Neural cell (in vitro differentiated cells): Measurements from ENCODE around the gene UBE2F. TPM values are rescaled to one million over a fixed set of nuclear protein-coding genes. Genes with fewer than 3 reads are reported as not detected.
"Not testable (repeated sequence)": the region's sequence is repeated elsewhere in the genome, so short reads cannot be mapped to it uniquely, and the experiment has no call there.

Experiments used
- H2AFZ ChIP-seq: fragments of 200-600, 300-800 bp; sonication (generic), shearing (Covaris generic); 2 replicates; pipeline ENCODE4 v1.6.0; 2014; ENCODE audit warnings: low read depth, mild to moderate bottlenecking, antibody characterized with exemption, low read length, moderate library complexity
- H3F3A ChIP-seq: fragments of 200-600 bp; shearing (Covaris generic); 2 replicates; pipeline ENCODE4 v1.6.1; 2016; ENCODE audit warnings: mild to moderate bottlenecking, moderate library complexity, mixed read lengths, antibody characterized with exemption, low read length; ENCODE audit not compliant: insufficient read depth, poor library complexity, severe bottlenecking
- H3K27ac ChIP-seq: fragments of 200-600, 300-800 bp; sonication (generic), shearing (Covaris generic); 2 replicates; pipeline ENCODE4 v1.5.1; 2014; ENCODE audit warnings: mild to moderate bottlenecking, low read length, moderate library complexity
- H3K27me3 ChIP-seq: fragments of 300-800, 200-600 bp; sonication (generic), shearing (Covaris generic); 2 replicates; pipeline ENCODE4 v1.6.0; 2014; ENCODE audit warnings: mild to moderate bottlenecking, low read depth, low read length, moderate library complexity; ENCODE audit not compliant: insufficient read depth
- H3K36me3 ChIP-seq: fragments of 300-800, 200-600 bp; sonication (generic), shearing (Covaris generic); 2 replicates; pipeline ENCODE4 v1.5.1; 2014; ENCODE audit warnings: mild to moderate bottlenecking, antibody characterized with exemption, low read length, moderate library complexity; ENCODE audit not compliant: insufficient read depth
- H3K4me2 ChIP-seq: fragments of 300-800, 200-600 bp; sonication (generic), shearing (Covaris generic); 2 replicates; pipeline ENCODE4 v1.6.0; 2014; ENCODE audit warnings: mild to moderate bottlenecking, low read length
- H3K4me3 ChIP-seq: fragments of 300-800, 200-600 bp; sonication (generic), shearing (Covaris generic); 2 replicates; pipeline ENCODE4 v1.5.1; 2014; ENCODE audit warnings: mild to moderate bottlenecking, low read length, moderate library complexity
- H3K79me2 ChIP-seq: fragments of 200-600 bp; shearing (Covaris generic); replicated peaks from 2 replicates; pipeline ENCODE4 v1.6.0; 2014; ENCODE audit warnings: mild to moderate bottlenecking, low read length, moderate library complexity; ENCODE audit not compliant: insufficient read depth
- H3K9ac ChIP-seq: fragments of 300-800, 200-600 bp; sonication (generic), shearing (Covaris generic); 2 replicates; pipeline ENCODE4 v1.6.1; 2016; ENCODE audit warnings: mild to moderate bottlenecking, low read length, mixed read lengths
- H3K9me2 ChIP-seq: fragments of 200-600 bp; shearing (Covaris generic); 2 replicates; pipeline ENCODE4 v1.6.1; 2016; ENCODE audit warnings: mild to moderate bottlenecking, low read length, mixed read lengths; ENCODE audit not compliant: insufficient read depth
- H3K9me3 ChIP-seq: fragments of 200-600, 300-800 bp; sonication (generic), shearing (Covaris generic); 2 replicates; pipeline ENCODE4 v1.6.1; 2016; ENCODE audit warnings: mild to moderate bottlenecking, mixed run types, low read length, moderate library complexity, mixed read lengths
- H4K20me1 ChIP-seq: fragments of 200-600 bp; shearing (Covaris generic); 2 replicates; pipeline ENCODE4 v1.6.1; 2016; ENCODE audit warnings: mild to moderate bottlenecking, mixed run types; ENCODE audit not compliant: insufficient read depth
- CTCF ChIP-seq: fragments of 450-650 bp; IDR thresholded peaks from 2 replicates; pipeline ENCODE4 v1.5.1; 2014; ENCODE audit warnings: antibody characterized with exemption, mild to moderate bottlenecking, moderate library complexity; ENCODE audit not compliant: poor library complexity, severe bottlenecking
- EP300 ChIP-seq: fragments of 450-650 bp; conservative IDR thresholded peaks from 2 replicates; pipeline ENCODE4 v1.6.1; 2014; ENCODE audit warnings: antibody characterized with exemption, mild to moderate bottlenecking, moderate library complexity; ENCODE audit not compliant: poor library complexity, severe bottlenecking
- EZH2 ChIP-seq: fragments of 200-600, 300-800 bp; shearing (Covaris generic), sonication (generic); IDR thresholded peaks from 2 replicates; pipeline ENCODE4 v1.6.1; 2014; ENCODE audit warnings: antibody characterized with exemption, low read length, borderline replicate concordance, mild to moderate bottlenecking; ENCODE audit not compliant: insufficient read depth, poor library complexity, severe bottlenecking
- MXI1 ChIP-seq: fragments of 450-650 bp; conservative IDR thresholded peaks from 2 replicates; pipeline ENCODE4 v1.6.1; 2014; ENCODE audit warnings: antibody characterized with exemption, mild to moderate bottlenecking; ENCODE audit not compliant: poor library complexity, severe bottlenecking
- POLR2AphosphoS5 ChIP-seq: IDR thresholded peaks from 2 replicates; pipeline ENCODE4 v1.6.1; 2012
- RAD21 ChIP-seq: fragments of 450-650 bp; conservative IDR thresholded peaks from 2 replicates; pipeline ENCODE4 v1.6.1; 2014; ENCODE audit warnings: antibody characterized with exemption, mild to moderate bottlenecking, moderate library complexity
- REST ChIP-seq: IDR thresholded peaks from 2 replicates; pipeline ENCODE4 v1.6.1; 2012; ENCODE audit warnings: borderline replicate concordance
- SMC3 ChIP-seq: fragments of 450-650 bp; conservative IDR thresholded peaks from 2 replicates; pipeline ENCODE4 v1.6.1; 2014; ENCODE audit warnings: antibody characterized with exemption, mild to moderate bottlenecking, moderate library complexity; ENCODE audit not compliant: poor library complexity
- TAF1 ChIP-seq: IDR thresholded peaks from 2 replicates; pipeline ENCODE4 v1.6.1; 2012; ENCODE audit warnings: low read depth
- polyA plus RNA-seq: library from polyadenylated mRNA; depleted of rRNA; stranded (reverse); fragments of >200 nt; gene quantifications from 2 replicates; pipeline ENCODE4 v1.2.3, GENCODE V29; 2014

The UBE2F gene
- polyA plus RNA-seq, 1 donor from 2014 or later, result 65.7 TPM

- H3K4me2 ChIP-seq, result no peak overlapping the region
- no peaks in the 10 kb centered on the region for H3K27me3 ChIP-seq
- no peaks in the 10 kb centered on the region for H3K9me2 ChIP-seq
- no peaks in the 10 kb centered on the region for H3K9me3 ChIP-seq
- H3K79me2 ChIP-seq, result peaks cover 25% of the 10 kb centered on the region
- H4K20me1 ChIP-seq, result no peaks in the 10 kb centered on the region
- H3K4me3 ChIP-seq, result no peak overlapping the region
- H2AFZ ChIP-seq, result no peak overlapping the region
- H3F3A ChIP-seq, result no peaks in the 10 kb centered on the region
- no peaks in the 10 kb centered on the region for H3K36me3 ChIP-seq
- no peak for TF ChIP-seq RAD21
- no peak for TF ChIP-seq REST
- no peak for TF ChIP-seq TAF1
- no peak for TF ChIP-seq SMC3
- TF ChIP-seq CTCF, result no peak
- TF ChIP-seq MXI1, result no peak
- TF ChIP-seq EZH2, result no peak
- no peak for TF ChIP-seq POLR2AphosphoS5
- TF ChIP-seq EP300, result no peak
- no peak overlapping the region for H3K9ac ChIP-seq
- H3K27ac ChIP-seq, result no peak overlapping the region
Observed at GRCh38 chr2:237964578-237965404, 2.0 kb upstream of the UBE2F start.

GRCh38 chr2:237965844-237966243 lies 970 bp upstream of the UBE2F start:
- H3F3A ChIP-seq, H3K9me2 ChIP-seq, H4K20me1 ChIP-seq, H3K9me3 ChIP-seq, H3K36me3 ChIP-seq, H3K27me3 ChIP-seq, H3K27ac ChIP-seq: not testable (repeated sequence)
- Histone ChIP-seq H3K4me3 (peak overlapping the region; percentile 91), H3K4me2 (peak overlapping the region; percentile 80), H2AFZ (peak overlapping the region; percentile 93), H3K79me2 (peaks cover 36% of the 10 kb centered on the region), H3K9ac (peak overlapping the region; percentile 61)

GRCh38 chr2:237966250-237966564 lies 607 bp upstream of the UBE2F start:
- Histone ChIP-seq H4K20me1 (no peaks in the 10 kb centered on the region), H3K9me3 (no peaks in the 10 kb centered on the region), H3K27me3 (no peaks in the 10 kb centered on the region), H3K36me3 (no peaks in the 10 kb centered on the region), H3K4me2 (peak overlapping the region; percentile 80), H3K27ac (no peak overlapping the region), H3K79me2 (peaks cover 39% of the 10 kb centered on the region), H3K9ac (peak overlapping the region; percentile 61), H3F3A (no peaks in the 10 kb centered on the region), H3K4me3 (peak overlapping the region; percentile 91), H3K9me2 (no peaks in the 10 kb centered on the region), H2AFZ (peak overlapping the region; percentile 93)
- TF ChIP-seq EZH2 (no peak), SMC3 (no peak), EP300 (no peak), RAD21 (no peak), POLR2AphosphoS5 (no peak), CTCF (no peak), TAF1 (no peak), MXI1 (no peak), REST (no peak)
